VCaP (cell line): ENCODE measurements around the gene TPST2.

Experiments used
- H3K27ac ChIP-seq: fragments of 450-650 bp; 2 replicates; pipeline ENCODE4 v1.5.1; 2017
- CTCF ChIP-seq: fragments of 450-650 bp; conservative IDR thresholded peaks from 2 replicates; pipeline ENCODE4 v1.5.1; 2017; ENCODE audit warnings: mild to moderate bottlenecking, moderate library complexity

TPST2 gene

DNA sequence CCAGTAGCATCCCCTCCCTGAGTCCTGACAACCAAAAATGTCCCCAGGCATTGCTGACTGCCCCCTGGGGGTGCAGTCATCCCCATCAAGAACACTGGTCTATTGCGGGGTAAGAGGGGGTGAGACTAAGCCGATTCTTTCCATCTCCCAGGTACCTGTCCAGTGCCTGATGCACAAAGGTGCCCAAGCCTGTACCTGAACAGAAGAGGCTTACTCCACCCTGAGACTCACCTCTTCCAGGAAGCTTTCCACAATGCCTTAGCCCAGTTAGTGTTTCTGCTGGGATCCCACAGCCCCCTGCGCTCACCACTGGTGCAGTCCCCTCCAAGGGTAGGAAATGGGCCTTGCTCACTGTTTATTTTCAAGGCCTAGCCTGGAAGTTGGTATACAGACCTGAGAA is 22.9 kb downstream of the TPST2 start:
- no peak overlapping the region for H3K27ac ChIP-seq
- no peak for TF ChIP-seq CTCF

GRCh38 chr22:26565889-26566288 is 24.0 kb downstream of the TPST2 start:
- no peak for TF ChIP-seq CTCF

GRCh38 chr22:26565181-26565580 is 24.8 kb downstream of the TPST2 start:
- no peak for TF ChIP-seq CTCF
- H3K27ac ChIP-seq, result no peak overlapping the region

More at GRCh38 chr22:26565889-26566288, 24.0 kb downstream of the TPST2 start:
- H3K27ac ChIP-seq, result no peak overlapping the region

DNA sequence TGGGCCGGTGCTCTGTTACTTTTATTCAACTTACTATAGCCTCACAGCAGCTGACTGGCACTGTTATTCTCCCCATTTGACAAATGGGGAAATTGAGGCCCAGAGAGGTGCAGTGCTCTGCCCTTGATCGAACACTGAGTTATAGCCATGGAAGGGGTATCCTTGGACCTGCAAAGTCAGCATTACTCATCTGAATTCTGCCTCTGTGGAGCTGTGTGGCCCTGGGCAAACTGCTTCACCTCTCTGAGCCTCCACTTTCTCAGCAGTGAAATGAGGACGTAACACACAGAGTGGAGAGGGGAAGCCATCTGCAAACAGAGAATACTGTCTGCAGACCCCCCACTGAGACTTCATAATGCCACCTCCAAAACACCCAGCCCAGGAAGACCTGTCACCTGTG is 25.3 kb downstream of the TPST2 start:
- TF ChIP-seq CTCF, result no peak
- H3K27ac ChIP-seq, result no peak overlapping the region

- no peak overlapping the region for H3K27ac ChIP-seq
Observed at GRCh38 chr22:26564181-26564580, 25.8 kb downstream of the TPST2 start.

GRCh38 chr22:26563022-26563421 is 26.9 kb downstream of the TPST2 start:
- no peak overlapping the region for H3K27ac ChIP-seq
- peak; percentile 30; the same call in 1 of the 2 replicates for TF ChIP-seq CTCF

More at GRCh38 chr22:26564181-26564580, 25.8 kb downstream of the TPST2 start:
- TF ChIP-seq CTCF, result no peak

DNA sequence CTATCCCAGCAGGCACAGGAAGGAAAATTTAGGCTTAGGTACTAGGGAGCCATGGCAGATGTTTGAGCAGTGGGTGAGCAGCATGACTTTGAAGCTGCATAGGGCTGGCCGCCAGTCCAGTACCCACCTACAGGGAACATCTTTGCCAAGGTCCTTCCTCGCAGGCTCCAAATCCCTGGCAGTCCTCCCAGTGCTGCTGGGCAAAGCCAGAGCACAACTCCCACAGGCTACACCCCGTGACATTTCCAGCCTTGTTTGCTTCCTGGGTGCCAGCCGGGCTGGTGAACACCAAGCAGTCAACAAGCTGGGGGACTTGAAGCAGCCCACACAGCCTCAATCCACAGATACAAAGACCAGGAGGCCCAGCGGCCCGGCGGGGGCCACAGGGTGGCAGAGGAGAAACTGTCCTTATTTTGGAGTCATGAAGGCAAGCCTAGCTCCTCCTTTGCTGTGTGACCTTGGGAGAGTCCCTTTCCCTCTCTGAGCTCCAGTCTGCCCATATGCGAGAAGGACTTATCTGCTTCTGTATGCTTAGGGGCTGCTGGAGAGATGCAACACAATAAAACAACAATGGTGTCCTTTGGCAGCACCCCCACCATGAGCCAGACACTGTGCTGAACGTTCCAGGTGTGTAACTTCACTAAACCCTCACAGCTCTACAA is 28.0 kb downstream of the TPST2 start:
- H3K27ac ChIP-seq, result no peak overlapping the region
- no peak for TF ChIP-seq CTCF
